Fibroblast of lung (primary cell): ENCODE data around the gene SLC25A25.

Source experiments
- CTCF ChIP-seq, 2 donors: IDR thresholded peaks in 1 of 2; conservative IDR thresholded peaks in 1 of 2; 1 replicate in 1 of 2; 2 replicates in 1 of 2; pipeline ENCODE4 v1.5.1; 2011 to 2012; ENCODE audit warnings: low read length in 2 of 2, control low read depth in 1 of 2, inconsistent platforms in 1 of 2, low read depth in 1 of 2, mild to moderate bottlenecking in 1 of 2
- EZH2 ChIP-seq: IDR thresholded peaks from 2 replicates; pipeline ENCODE4 v1.5.1; 2012; ENCODE audit warnings: low read length, control low read depth, mild to moderate bottlenecking; ENCODE audit errors: missing control alignments

GRCh38 chr9:128054087-128054486 lies 13.9 kb upstream of the SLC25A25 start:
- no peak for TF ChIP-seq CTCF (conservative IDR thresholded peaks at IDR 0.05 in 1 of 2, IDR thresholded peaks at IDR 0.05 in 1 of 2; ENCODE audit: low read depth in 1 of 2, low read length in 2 of 2)
- no peak for TF ChIP-seq EZH2
